Skeletal muscle satellite cell (primary cell): Measurements from ENCODE around the gene EDA. TPM values are rescaled to one million over a fixed set of nuclear protein-coding genes. Genes with fewer than 3 reads are reported as not detected.

Experiments
- H3K27me3 ChIP-seq: 2 replicates; pipeline ENCODE4 v1.7.0; 2013; ENCODE audit warnings: low read length; ENCODE audit not compliant: control insufficient read depth, insufficient read depth
- H3K36me3 ChIP-seq: 2 replicates; pipeline ENCODE4 v1.7.0; 2013; ENCODE audit warnings: mild to moderate bottlenecking, control low read depth, low read length; ENCODE audit not compliant: insufficient read depth
- H3K4me1 ChIP-seq: 2 replicates; pipeline ENCODE4 v1.7.0; 2013; ENCODE audit warnings: low read length; ENCODE audit not compliant: control insufficient read depth, insufficient read depth
- H3K4me2 ChIP-seq: 2 replicates; pipeline ENCODE4 v1.7.0; 2013; ENCODE audit warnings: mild to moderate bottlenecking, low read length
- H3K4me3 ChIP-seq: 2 replicates; pipeline ENCODE4 v1.7.0; 2013; ENCODE audit warnings: low read length
- H3K9ac ChIP-seq: 2 replicates; pipeline ENCODE4 v1.7.0; 2013; ENCODE audit warnings: mild to moderate bottlenecking, low read depth, low read length, moderate library complexity
- H3K9me3 ChIP-seq: replicated peaks from 2 replicates; pipeline ENCODE4 v1.7.0; 2013; ENCODE audit warnings: mild to moderate bottlenecking, control low read depth, low read length
- total RNA-seq: library from RNA; depleted of rRNA; stranded (reverse); fragments of >200 nt; gene quantifications from 2 replicates; pipeline ENCODE4 v1.2.3, GENCODE V29; 2012; rRNA removed

The EDA gene
- total RNA-seq, result under 0.01 and 0.44 TPM in 2 replicates

GRCh38 chrX:69615779-69616456 lies at the start of gene EDA:
Gene EDA, plus strand, starts transcription at chrX:69616113.
- Histone ChIP-seq H3K36me3 (no peaks in the 10 kb centered on the region), H3K9ac (no peak within 1 kb of the TSS), H3K27me3 (peaks cover 34% of the 10 kb centered on the region), H3K4me1 (no peaks in the 10 kb centered on the region), H3K4me2 (peak within 1 kb of the TSS; percentile 87), H3K9me3 (no peaks in the 10 kb centered on the region), H3K4me3 (peak within 1 kb of the TSS; percentile 68)

DNA sequence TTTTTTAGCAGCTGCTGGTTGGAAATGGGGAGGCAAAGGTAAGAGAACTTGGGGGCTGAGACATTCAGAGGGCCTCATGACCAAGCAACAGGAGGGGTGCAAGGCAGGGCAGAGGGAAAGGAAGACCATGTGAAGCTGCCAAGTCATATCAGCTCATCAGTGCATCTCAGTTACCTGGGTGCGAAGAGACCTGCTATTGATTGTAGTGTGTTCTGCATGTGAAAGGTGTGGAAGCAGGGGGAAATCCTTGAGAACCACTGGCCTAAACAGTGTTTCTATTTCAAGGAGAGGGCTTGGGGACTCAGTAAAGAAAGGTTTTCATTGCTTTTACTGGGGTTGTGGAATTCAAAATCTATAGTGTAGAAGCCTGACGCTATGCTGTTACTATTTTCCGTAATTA lies 47.1 kb upstream of the EDA start:
- H3K4me1 ChIP-seq, result no peaks in the 10 kb centered on the region
- H3K36me3 ChIP-seq, result no peaks in the 10 kb centered on the region
- H3K4me2 ChIP-seq, result no peak overlapping the region
- H3K4me3 ChIP-seq, result no peak overlapping the region
- H3K9me3 ChIP-seq, result no peaks in the 10 kb centered on the region
- H3K27me3 ChIP-seq, result peaks cover 15% of the 10 kb centered on the region
- H3K9ac ChIP-seq, result no peak overlapping the region

GRCh38 chrX:69597399-69597798 lies 18.5 kb upstream of the EDA start:
- Histone ChIP-seq H3K4me2 (no peak overlapping the region), H3K9ac (no peak overlapping the region), H3K4me3 (no peak overlapping the region), H3K9me3 (no peaks in the 10 kb centered on the region), H3K4me1 (no peaks in the 10 kb centered on the region), H3K36me3 (no peaks in the 10 kb centered on the region), H3K27me3 (peaks cover 11% of the 10 kb centered on the region)

DNA sequence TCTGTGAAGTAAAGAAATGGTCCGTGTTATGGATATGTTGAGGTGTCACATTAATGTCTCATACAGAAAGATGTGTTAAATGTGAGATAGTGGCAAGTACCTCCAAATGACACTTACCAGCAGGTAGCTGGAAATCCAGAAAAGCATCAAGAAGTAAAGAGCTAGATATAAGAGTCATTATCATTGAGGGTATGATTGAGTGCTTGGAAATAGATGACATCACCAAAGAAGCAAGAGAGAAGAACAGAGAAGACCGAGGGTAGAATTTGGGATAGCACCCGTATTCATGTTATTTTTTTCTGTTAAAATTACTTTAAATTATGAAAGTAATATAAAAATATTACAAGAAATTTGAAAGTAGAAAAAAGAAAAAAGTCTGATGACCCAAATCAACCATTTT lies 15.7 kb upstream of the EDA start:
- Histone ChIP-seq H3K36me3 (no peaks in the 10 kb centered on the region), H3K9me3 (no peaks in the 10 kb centered on the region), H3K9ac (no peak overlapping the region), H3K4me2 (no peak overlapping the region), H3K4me3 (no peak overlapping the region), H3K4me1 (no peaks in the 10 kb centered on the region), H3K27me3 (peaks cover 14% of the 10 kb centered on the region)

DNA sequence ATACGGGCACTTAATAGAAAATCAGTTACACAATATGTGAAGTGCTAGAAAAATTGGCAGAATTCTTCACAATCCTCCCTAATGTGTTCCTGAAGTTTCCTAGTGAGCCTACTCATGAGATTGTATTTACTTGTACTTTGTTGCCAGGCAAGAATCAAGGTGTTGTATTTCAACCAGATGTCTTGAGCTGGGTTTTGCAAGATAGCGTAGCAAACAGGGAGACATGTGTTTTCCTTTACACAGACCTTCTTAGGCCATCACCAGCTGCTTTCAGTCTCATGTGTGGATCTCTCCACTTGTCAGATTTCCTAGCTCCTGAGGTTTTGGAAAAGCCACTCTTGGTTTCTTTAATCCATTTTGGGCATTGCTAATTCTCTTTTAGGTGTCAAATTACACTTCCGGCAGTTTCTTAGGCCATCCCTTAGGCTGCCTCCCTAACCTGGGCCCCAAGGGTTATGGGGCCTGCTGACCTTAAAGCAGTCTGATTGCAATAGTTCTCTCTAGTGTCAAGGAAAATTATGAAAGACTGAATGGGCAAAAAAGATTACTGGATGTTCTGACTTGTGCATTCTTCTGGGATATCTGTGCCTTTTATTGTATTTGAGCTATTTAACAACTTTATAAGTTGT lies 12.2 kb upstream of the EDA start:
- Histone ChIP-seq H3K4me3 (no peak overlapping the region), H3K4me1 (no peaks in the 10 kb centered on the region), H3K36me3 (no peaks in the 10 kb centered on the region), H3K9me3 (no peaks in the 10 kb centered on the region), H3K4me2 (no peak overlapping the region), H3K27me3 (peaks cover 24% of the 10 kb centered on the region), H3K9ac (no peak overlapping the region)

GRCh38 chrX:69605521-69605920 lies 10.4 kb upstream of the EDA start:
- Histone ChIP-seq H3K4me3 (no peak overlapping the region), H3K4me1 (no peaks in the 10 kb centered on the region), H3K9me3 (no peaks in the 10 kb centered on the region), H3K9ac (no peak overlapping the region), H3K4me2 (no peak overlapping the region), H3K36me3 (no peaks in the 10 kb centered on the region), H3K27me3 (peaks cover 18% of the 10 kb centered on the region)

DNA sequence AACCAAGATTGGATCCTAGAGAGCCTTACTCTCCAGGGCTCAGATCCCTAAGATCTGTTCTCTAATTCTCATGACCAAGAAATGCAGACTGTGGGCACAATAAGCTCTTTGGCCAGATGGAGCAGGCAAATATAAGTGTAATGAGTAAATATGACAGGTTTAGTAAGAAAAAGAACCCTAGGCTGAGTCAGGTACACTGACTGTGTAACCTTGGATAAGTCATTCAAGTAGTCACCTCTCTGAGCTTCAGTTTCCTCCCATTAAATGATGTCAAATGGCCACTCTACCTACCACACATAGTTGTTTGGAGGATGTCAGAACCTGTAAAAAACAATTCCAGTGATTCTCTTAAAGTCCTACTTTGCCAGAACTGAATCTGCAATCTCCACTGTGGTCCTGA lies 8.3 kb upstream of the EDA start:
- peaks cover 13% of the 10 kb centered on the region for H3K27me3 ChIP-seq

DNA sequence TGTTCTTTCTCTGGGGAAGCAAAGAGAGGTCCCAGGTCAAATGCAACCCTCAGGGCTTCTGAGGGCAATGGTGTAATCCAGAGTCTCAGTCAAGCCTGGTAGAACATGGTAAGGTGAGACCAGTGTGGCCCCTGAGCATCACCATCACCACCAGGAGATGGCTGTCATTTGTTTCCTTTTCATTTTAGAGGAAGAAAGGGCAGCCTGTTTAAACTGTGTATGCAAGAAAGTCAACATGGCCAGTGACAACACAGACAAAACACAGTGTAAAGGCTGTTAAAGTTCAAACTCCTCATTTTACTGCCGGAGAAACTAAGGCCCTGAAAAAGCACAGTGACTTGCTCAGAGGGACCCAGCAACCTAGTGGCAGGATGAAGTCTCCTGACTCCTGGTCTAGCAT lies 2.0 kb upstream of the EDA start:
- Histone ChIP-seq H3K4me1 (no peaks in the 10 kb centered on the region), H3K9me3 (no peaks in the 10 kb centered on the region), H3K4me2 (no peak overlapping the region), H3K36me3 (no peaks in the 10 kb centered on the region), H3K27me3 (peaks cover 34% of the 10 kb centered on the region), H3K4me3 (no peak overlapping the region), H3K9ac (no peak overlapping the region)

More for the DNA sequence above, 8.3 kb upstream of the EDA start:
- H3K9ac ChIP-seq, result no peak overlapping the region
- H3K9me3 ChIP-seq, result no peaks in the 10 kb centered on the region
- H3K36me3 ChIP-seq, result no peaks in the 10 kb centered on the region
- H3K4me3 ChIP-seq, result no peak overlapping the region
- H3K4me2 ChIP-seq, result no peak overlapping the region
- no peaks in the 10 kb centered on the region for H3K4me1 ChIP-seq

DNA sequence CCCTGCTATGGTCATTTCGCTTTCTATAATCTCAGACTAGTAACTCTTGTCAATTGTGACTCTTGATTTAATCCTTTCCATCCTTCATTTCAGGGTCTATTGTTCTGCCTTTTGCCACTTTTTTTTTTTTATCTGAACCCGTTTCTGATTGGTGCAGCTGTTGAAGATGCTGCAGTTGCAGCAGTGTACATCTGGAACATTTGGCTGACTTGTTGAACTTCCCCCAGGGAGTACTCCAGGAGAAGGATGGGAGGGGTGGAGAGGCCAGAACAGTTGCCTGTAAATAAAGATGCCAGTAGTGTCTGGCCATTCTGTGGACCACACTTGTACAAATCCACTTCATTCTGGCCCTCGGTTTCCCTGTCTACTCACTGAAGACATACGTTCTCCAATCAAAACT lies 1.0 kb upstream of the EDA start:
- H3K27me3 ChIP-seq, result peaks cover 34% of the 10 kb centered on the region
- H3K4me1 ChIP-seq, result no peaks in the 10 kb centered on the region
- H3K4me2 ChIP-seq, result no peak overlapping the region
- H3K36me3 ChIP-seq, result no peaks in the 10 kb centered on the region
- H3K9me3 ChIP-seq, result no peaks in the 10 kb centered on the region
- H3K4me3 ChIP-seq, result no peak overlapping the region
- H3K9ac ChIP-seq, result no peak overlapping the region

DNA sequence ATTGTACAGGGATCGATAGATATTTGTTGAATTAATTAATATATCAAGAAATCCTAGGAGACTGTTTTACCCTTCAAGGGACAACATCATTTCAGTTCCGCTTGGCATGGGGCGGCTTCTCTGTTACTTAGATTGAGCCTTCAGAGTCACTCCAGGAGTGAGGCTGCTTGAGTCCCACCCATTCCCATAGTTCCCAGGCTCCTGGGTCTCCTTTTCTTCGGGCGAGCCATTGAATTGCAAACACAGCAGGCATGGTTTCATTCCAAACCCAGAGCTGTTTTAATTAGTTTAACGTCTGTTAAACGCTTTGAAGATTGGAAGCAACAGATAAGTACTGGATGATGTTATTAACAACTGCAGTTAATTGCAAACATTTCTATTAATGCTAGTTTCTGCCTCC lies 571 bp upstream of the EDA start:
- Histone ChIP-seq H3K9me3 (no peaks in the 10 kb centered on the region), H3K4me2 (peak overlapping the region; percentile 87), H3K36me3 (no peaks in the 10 kb centered on the region), H3K9ac (no peak overlapping the region), H3K27me3 (peaks cover 34% of the 10 kb centered on the region), H3K4me1 (no peaks in the 10 kb centered on the region), H3K4me3 (no peak overlapping the region)

GRCh38 chrX:69616457-69617203 lies 717 bp downstream of the EDA start:
- no peaks in the 10 kb centered on the region for H3K9me3 ChIP-seq
- H3K36me3 ChIP-seq, result no peaks in the 10 kb centered on the region
- H3K4me3 ChIP-seq, result peak overlapping the region; percentile 68
- peaks cover 34% of the 10 kb centered on the region for H3K27me3 ChIP-seq
- H3K4me2 ChIP-seq, result peak overlapping the region; percentile 87
- H3K4me1 ChIP-seq, result no peaks in the 10 kb centered on the region
- no peak overlapping the region for H3K9ac ChIP-seq
